Thyroid gland (tissue), 4 donors: ENCODE measurements around the gene CHST11.

ENCODE experiments used
- POLR2A ChIP-seq, 2 donors: fragments of 450-650 bp; IDR thresholded peaks; one replicate each; pipeline ENCODE4 v1.6.1; 2017; ENCODE audit warnings: antibody characterized with exemption in 2 of 2, mild to moderate bottlenecking in 2 of 2, moderate library complexity in 1 of 2
- TF ChIP-seq, protein P1 (sequence below), 6 experiments: fragments of 200-600 bp in 3 of 6; fragments of 450-650 bp in 3 of 6; sonication (generic) in 3 of 6; IDR thresholded peaks; one replicate each; pipeline ENCODE4 v1.5.1; 2016 to 2019; ENCODE audit warnings: antibody characterized with exemption in 6 of 6, mild to moderate bottlenecking in 2 of 6, inconsistent platforms in 1 of 6, moderate library complexity in 1 of 6

- TF ChIP-seq, protein P1, sequence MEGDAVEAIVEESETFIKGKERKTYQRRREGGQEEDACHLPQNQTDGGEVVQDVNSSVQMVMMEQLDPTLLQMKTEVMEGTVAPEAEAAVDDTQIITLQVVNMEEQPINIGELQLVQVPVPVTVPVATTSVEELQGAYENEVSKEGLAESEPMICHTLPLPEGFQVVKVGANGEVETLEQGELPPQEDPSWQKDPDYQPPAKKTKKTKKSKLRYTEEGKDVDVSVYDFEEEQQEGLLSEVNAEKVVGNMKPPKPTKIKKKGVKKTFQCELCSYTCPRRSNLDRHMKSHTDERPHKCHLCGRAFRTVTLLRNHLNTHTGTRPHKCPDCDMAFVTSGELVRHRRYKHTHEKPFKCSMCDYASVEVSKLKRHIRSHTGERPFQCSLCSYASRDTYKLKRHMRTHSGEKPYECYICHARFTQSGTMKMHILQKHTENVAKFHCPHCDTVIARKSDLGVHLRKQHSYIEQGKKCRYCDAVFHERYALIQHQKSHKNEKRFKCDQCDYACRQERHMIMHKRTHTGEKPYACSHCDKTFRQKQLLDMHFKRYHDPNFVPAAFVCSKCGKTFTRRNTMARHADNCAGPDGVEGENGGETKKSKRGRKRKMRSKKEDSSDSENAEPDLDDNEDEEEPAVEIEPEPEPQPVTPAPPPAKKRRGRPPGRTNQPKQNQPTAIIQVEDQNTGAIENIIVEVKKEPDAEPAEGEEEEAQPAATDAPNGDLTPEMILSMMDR (IDR thresholded peaks at IDR 0.05): no peak
- no peak for TF ChIP-seq POLR2A (IDR thresholded peaks at IDR 0.05)
Measured at GRCh38 chr12:104526320-104526719, 69.6 kb downstream of the CHST11 start.
